Measurements from ENCODE around the gene MMAB.

MMAB gene

GRCh38 chr12:109573029-109573913 lies at the start of gene MMAB, which contains the start of gene MVK:
Gene MMAB (minus strand): TSS chr12:109573504. CDS start chr12:109573480, 24 bp downstream.
Gene MVK (plus strand): TSS chr12:109573794. CDS start chr12:109574823, 1,029 bp downstream.
- DNase-seq (ENCODE audit: low read depth): peak; percentile 98
- in situ Hi-C loops (cut with HindIII; ENCODE audit: low sequenced_read_pairs): no loop called here
- no peak for TF ChIP-seq CTCF (IDR thresholded peaks at IDR 0.05; ENCODE audit: low read depth, low read length, missing control alignments)
- peak within 1 kb of the TSS; percentile 73 for H3K4me3 ChIP-seq (ENCODE audit: low read depth, low read length)

- in situ Hi-C loops (cut with HindIII; ENCODE audit: low sequenced_read_pairs): no loop called here
- H3K4me3 ChIP-seq (ENCODE audit: low read depth, low read length): no peak overlapping the region
- no peak for TF ChIP-seq CTCF (IDR thresholded peaks at IDR 0.05; ENCODE audit: low read depth, low read length, missing control alignments)
- DNase-seq (ENCODE audit: low read depth): no peak
These were observed 48.6 kb upstream of the MMAB start for GRCh38 chr12:109621901-109622364.

- TF ChIP-seq CTCF (IDR thresholded peaks at IDR 0.05; ENCODE audit: low read depth, low read length, missing control alignments): no peak
- no peak for DNase-seq (ENCODE audit: low read depth)
- H3K4me3 ChIP-seq (ENCODE audit: low read depth, low read length): no peak overlapping the region
- in situ Hi-C loops (cut with HindIII; ENCODE audit: low sequenced_read_pairs): no loop called here
These were observed 47.9 kb upstream of the MMAB start for GRCh38 chr12:109621211-109621694.

- DNase-seq (ENCODE audit: low read depth): no peak
These were observed 45.8 kb upstream of the MMAB start for GRCh38 chr12:109619002-109619604.

GRCh38 chr12:109618082-109618481 lies 44.8 kb upstream of the MMAB start:
- no peak for DNase-seq (ENCODE audit: low read depth)
- in situ Hi-C loops (cut with HindIII; ENCODE audit: low sequenced_read_pairs): no loop called here
- no peak overlapping the region for H3K4me3 ChIP-seq (ENCODE audit: low read depth, low read length)
- no peak for TF ChIP-seq CTCF (IDR thresholded peaks at IDR 0.05; ENCODE audit: low read depth, low read length, missing control alignments)

More at GRCh38 chr12:109619002-109619604, 45.8 kb upstream of the MMAB start:
- H3K4me3 ChIP-seq (ENCODE audit: low read depth, low read length): no peak overlapping the region
- in situ Hi-C loops (cut with HindIII; ENCODE audit: low sequenced_read_pairs): no loop called here
- no peak for TF ChIP-seq CTCF (IDR thresholded peaks at IDR 0.05; ENCODE audit: low read depth, low read length, missing control alignments)

- in situ Hi-C loops (cut with HindIII; ENCODE audit: low sequenced_read_pairs): no loop called here
- DNase-seq (ENCODE audit: low read depth): no peak
- no peak overlapping the region for H3K4me3 ChIP-seq (ENCODE audit: low read depth, low read length)
- no peak for TF ChIP-seq CTCF (IDR thresholded peaks at IDR 0.05; ENCODE audit: low read depth, low read length, missing control alignments)
These were observed 44.2 kb upstream of the MMAB start for GRCh38 chr12:109617491-109617890.
